Upper lobe of left lung (tissue), 6 donors: ENCODE measurements around the gene OTUD1. TPM values are rescaled to one million over a fixed set of nuclear protein-coding genes. Genes with fewer than 3 reads are reported as not detected.

Source experiments
- ATAC-seq, 2 donors: fragments of 200-7000 bp; cut with Tn5 transposase; one replicate each; pipeline ENCODE4 v1.9.1; 2022; ENCODE audit warnings: mild to moderate bottlenecking in 2 of 2, moderate library complexity in 2 of 2; ENCODE audit not compliant: low FRiP score in 2 of 2
- DNase-seq, 2 donors: peaks; one replicate each; pipeline ENCODE4 v3.0.0-alpha.2; 2019 to 2020
- H3K27ac ChIP-seq, 4 donors: fragments of 200-600 bp; sonication (generic); one replicate each; pipeline ENCODE4 v1.5.1; 2016 to 2019
- H3K27me3 ChIP-seq, 4 donors: fragments of 200-600 bp; sonication (generic); one replicate each; pipeline ENCODE4 v1.5.1; 2017 to 2019
- H3K36me3 ChIP-seq, 4 donors: fragments of 200-600 bp; sonication (generic); one replicate each; pipeline ENCODE4 v1.5.1; 2016 to 2019
- H3K4me1 ChIP-seq, 4 donors: fragments of 200-600 bp; sonication (generic); one replicate each; pipeline ENCODE4 v1.5.1; 2018 to 2019
- H3K4me3 ChIP-seq, 4 donors: fragments of 200-600 bp; sonication (generic); one replicate each; pipeline ENCODE4 v1.5.1; 2017 to 2019; ENCODE audit warnings: mild to moderate bottlenecking in 2 of 4, moderate library complexity in 1 of 4
- H3K9me3 ChIP-seq, 4 donors: fragments of 200-600 bp; sonication (generic); one replicate each; pipeline ENCODE4 v1.5.1; 2018 to 2019
- CTCF ChIP-seq, 6 experiments: fragments of 450-650 bp in 4 of 6; fragments of 200-600 bp in 2 of 6; sonication (generic) in 2 of 6; IDR thresholded peaks; one replicate each; pipeline ENCODE4 v1.5.1; 2016 to 2019; ENCODE audit warnings: antibody characterized with exemption in 6 of 6
- EP300 ChIP-seq, 4 donors: sonication (generic); formaldehyde crosslinking; IDR thresholded peaks; one replicate each; pipeline ENCODE4 v1.5.1; 2017; ENCODE audit warnings: antibody characterized with exemption in 4 of 4, control low read depth in 2 of 4
- POLR2A ChIP-seq, 4 donors: fragments of 450-650 bp; IDR thresholded peaks; one replicate each; pipeline ENCODE4 v1.5.1; 2016 to 2017; ENCODE audit warnings: antibody characterized with exemption in 4 of 4, mild to moderate bottlenecking in 2 of 4
- POLR2AphosphoS5 ChIP-seq, 2 donors: sonication (generic); formaldehyde crosslinking; IDR thresholded peaks; one replicate each; pipeline ENCODE4 v1.5.1; 2017; ENCODE audit warnings: antibody characterized with exemption in 2 of 2
- WGBS, 2 donors: methylation state at CpG; one replicate each; pipeline ENCODE4 v1.1.5; 2017 to 2018; 5-methylcytosine and 5-hydroxymethylcytosine counted together
- total RNA-seq, 6 donors: library from RNA; depleted of rRNA in 4 of 6; stranded (reverse); fragments of >200 nt in 4 of 6; gene quantifications; one replicate each; pipeline versions ENCODE4 v1.1.0 to v1.2.1, GENCODE V29; 2016 to 2021
- donor health status: DM: no; HTN: no; CAD: no; lungs with moderate emphysema.
- donor health status: DM: no; HTN: yes; CAD: no; lungs with severe emphysema.

The OTUD1 gene
- total RNA-seq, 6 donors from 2014 or later: 12.6 to 46.1 (median 35.3) TPM

DNA sequence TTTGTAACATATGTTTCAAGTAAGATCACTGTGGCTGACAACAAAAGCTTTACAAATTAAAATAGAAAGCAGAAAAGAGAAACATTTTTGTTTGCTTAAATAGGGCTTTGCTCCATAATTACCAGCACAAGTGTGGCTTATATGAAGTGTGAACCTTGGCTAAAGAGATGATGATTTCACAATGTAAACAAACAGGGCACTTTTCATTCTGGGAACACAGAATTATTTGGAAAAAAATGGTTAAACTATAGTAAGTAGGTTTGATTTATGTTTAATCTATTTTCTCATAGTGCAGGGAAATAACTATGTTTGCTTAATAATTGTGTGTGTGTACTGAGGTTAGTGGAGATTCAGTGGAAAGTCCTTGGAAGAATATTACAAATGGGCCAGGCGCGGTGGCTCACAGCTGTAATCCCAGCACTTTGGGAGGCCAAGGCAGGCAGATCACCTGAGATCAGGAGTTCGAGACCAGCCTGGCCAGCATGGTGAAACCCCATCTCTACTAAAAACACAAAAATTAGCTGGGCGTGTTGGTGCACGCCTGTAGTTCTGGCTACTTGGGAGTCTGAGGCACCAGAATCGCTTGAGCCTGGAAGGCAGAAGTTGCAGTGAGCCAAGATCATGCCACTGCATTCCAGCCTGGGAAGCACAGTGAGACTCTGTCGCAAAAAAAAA lies 19.1 kb upstream of the OTUD1 start:
- H3K4me3 ChIP-seq: no peak overlapping the region
- no peaks in the 10 kb centered on the region for H3K9me3 ChIP-seq
- no peaks in the 10 kb centered on the region for H3K27me3 ChIP-seq
- ATAC-seq (no peak), DNase-seq (no peak)
- H3K4me1 ChIP-seq: peaks cover 0 to 4% (median 1%) of the 10 kb centered on the region in 4 donors
- WGBS, 2 donors: 59 to 69% methylated on average over 7 of the region's 7 CpGs
- TF ChIP-seq POLR2AphosphoS5 (IDR thresholded peaks at IDR 0.05) (no peak), CTCF (IDR thresholded peaks at IDR 0.05) (no peak), EP300 (IDR thresholded peaks at IDR 0.05) (no peak)
- H3K27ac ChIP-seq: no peak overlapping the region
- no peaks in the 10 kb centered on the region for H3K36me3 ChIP-seq

DNA sequence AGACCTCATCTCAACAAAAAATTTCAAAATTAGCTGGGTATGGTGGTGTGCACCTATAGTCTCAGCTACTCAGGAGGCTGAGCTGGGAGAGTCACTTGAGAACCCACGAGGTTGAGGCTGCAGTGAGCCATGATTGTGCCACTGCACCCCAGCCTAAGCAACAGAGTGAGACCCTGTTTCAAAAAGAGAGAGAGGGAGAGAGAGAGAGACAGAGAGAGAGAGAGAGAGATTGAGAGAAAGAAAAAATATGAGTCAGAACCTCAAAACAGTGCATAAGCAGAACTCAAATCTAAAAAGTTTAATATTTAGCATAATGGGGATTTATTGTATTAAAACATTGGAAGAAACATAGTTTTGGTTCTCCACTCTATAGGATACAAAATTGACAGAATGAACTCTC lies 17.5 kb upstream of the OTUD1 start:
- TF ChIP-seq CTCF (IDR thresholded peaks at IDR 0.05) (no peak), POLR2A (IDR thresholded peaks at IDR 0.05) (no peak), EP300 (IDR thresholded peaks at IDR 0.05) (no peak), POLR2AphosphoS5 (IDR thresholded peaks at IDR 0.05) (no peak)
- H3K27ac ChIP-seq: no peak overlapping the region
- H3K36me3 ChIP-seq: no peaks in the 10 kb centered on the region
- no peak overlapping the region for H3K4me3 ChIP-seq
- 82 to 96% methylated on average over 1 of the region's 1 CpG for WGBS, 2 donors
- H3K9me3 ChIP-seq: no peaks in the 10 kb centered on the region
- no peak for ATAC-seq
- peaks cover 0 to 4% (median 1%) of the 10 kb centered on the region in 4 donors for H3K4me1 ChIP-seq
- no peaks in the 10 kb centered on the region for H3K27me3 ChIP-seq
- DNase-seq: no peak

DNA sequence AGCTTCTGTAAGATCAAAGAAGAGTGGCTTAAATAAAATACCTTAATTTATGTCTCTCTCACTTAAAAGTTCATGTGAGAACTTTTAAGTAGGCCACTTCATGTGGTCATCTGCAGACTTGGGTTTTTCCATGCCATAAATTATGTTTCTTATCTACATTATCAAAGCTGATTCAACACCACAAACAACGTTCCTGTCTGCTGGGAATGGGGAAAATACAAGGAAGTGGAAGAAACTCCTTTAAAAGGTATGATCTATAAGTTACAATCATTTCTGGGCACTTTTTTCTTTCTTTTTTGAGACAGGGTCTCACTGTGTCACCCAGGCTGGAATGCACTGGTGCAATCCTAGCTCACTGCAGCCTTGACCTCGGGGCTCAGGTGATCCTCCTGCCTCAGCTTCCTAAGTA lies 16.9 kb upstream of the OTUD1 start:
- H3K27me3 ChIP-seq: no peaks in the 10 kb centered on the region
- H3K4me1 ChIP-seq: peaks cover 0 to 4% (median 1%) of the 10 kb centered on the region in 4 donors
- TF ChIP-seq EP300 (IDR thresholded peaks at IDR 0.05): no peak
- no peak overlapping the region for H3K27ac ChIP-seq
- 46 to 50% methylated on average over 2 of the region's 2 CpGs for WGBS, 2 donors
- DNase-seq (no peak), ATAC-seq (no peak)
- no peak overlapping the region for H3K4me3 ChIP-seq
- H3K36me3 ChIP-seq: no peaks in the 10 kb centered on the region
- no peaks in the 10 kb centered on the region for H3K9me3 ChIP-seq

GRCh38 chr10:23432166-23432565 lies 6.7 kb upstream of the OTUD1 start:
- no peaks in the 10 kb centered on the region for H3K4me1 ChIP-seq
- no peak for TF ChIP-seq EP300 (IDR thresholded peaks at IDR 0.05)
- no peaks in the 10 kb centered on the region for H3K9me3 ChIP-seq
- peak in 1 of 2 donors; percentile 68 for ATAC-seq
- peak overlapping the region in 3 of 4 donors; percentile 18 to 52 (median 25) for H3K27ac ChIP-seq
- no peak overlapping the region for H3K4me3 ChIP-seq
- no peaks in the 10 kb centered on the region for H3K36me3 ChIP-seq
- H3K27me3 ChIP-seq: no peaks in the 10 kb centered on the region
- no peak for DNase-seq
- 37 to 47% methylated on average over 1 of the region's 1 CpG for WGBS, 2 donors

GRCh38 chr10:23432639-23433038 lies 6.2 kb upstream of the OTUD1 start:
- no peaks in the 10 kb centered on the region for H3K36me3 ChIP-seq
- no peaks in the 10 kb centered on the region for H3K9me3 ChIP-seq
- no peak overlapping the region for H3K4me3 ChIP-seq
- peak overlapping the region in 3 of 4 donors; percentile 18 to 52 (median 25) for H3K27ac ChIP-seq
- ATAC-seq (peak in 1 of 2 donors; percentile 66), DNase-seq (no peak)
- H3K27me3 ChIP-seq: no peaks in the 10 kb centered on the region
- WGBS, 2 donors: 71 to 87% methylated on average over 3 of the region's 3 CpGs
- TF ChIP-seq CTCF (IDR thresholded peaks at IDR 0.05): no peak
- TF ChIP-seq POLR2AphosphoS5 (IDR thresholded peaks at IDR 0.05): peak in 1 of 2 donors; percentile 54
- peak in 1 of 4 donors; percentile 47 for TF ChIP-seq EP300 (IDR thresholded peaks at IDR 0.05)
- no peaks in the 10 kb centered on the region for H3K4me1 ChIP-seq

DNA sequence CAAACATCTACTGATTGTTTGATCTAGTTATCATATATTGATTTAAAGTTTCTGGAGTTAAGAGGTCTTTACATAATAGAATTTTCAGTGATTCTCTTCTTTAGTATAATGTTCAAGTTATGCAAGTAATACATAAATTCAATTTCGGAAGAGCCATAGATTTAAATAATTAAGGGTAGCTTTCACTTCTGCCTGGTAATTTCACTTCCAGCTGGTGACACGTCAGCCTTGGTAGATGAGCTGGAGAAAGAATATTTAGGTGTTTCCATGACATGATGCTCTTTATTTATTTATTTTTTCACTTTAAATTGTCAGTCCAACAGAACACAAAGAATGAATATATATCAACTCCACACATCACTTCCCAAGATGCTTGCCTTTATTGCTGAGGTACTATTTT lies 5.2 kb upstream of the OTUD1 start:
- TF ChIP-seq CTCF (IDR thresholded peaks at IDR 0.05) (no peak), POLR2AphosphoS5 (IDR thresholded peaks at IDR 0.05) (no peak), EP300 (IDR thresholded peaks at IDR 0.05) (no peak), POLR2A (IDR thresholded peaks at IDR 0.05) (no peak)
- Histone ChIP-seq H3K4me1 (peaks cover 0 to 7% (median 4%) of the 10 kb centered on the region in 4 donors), H3K27ac (no peak overlapping the region), H3K27me3 (no peaks in the 10 kb centered on the region), H3K4me3 (no peak overlapping the region), H3K36me3 (no peaks in the 10 kb centered on the region), H3K9me3 (no peaks in the 10 kb centered on the region)
- ATAC-seq: no peak
- no peak for DNase-seq
- WGBS, 2 donors: 84% methylated on average over 2 of the region's 2 CpGs
